OCI-LY7 (cell line): ENCODE results near the gene MYOF. TPM values are rescaled to one million over a fixed set of nuclear protein-coding genes. Genes with fewer than 3 reads are reported as not detected.

ENCODE experiments used
- BruUV-seq: library from RNA; stranded (reverse); fragments of 400-500 nt; replicated peaks from 2 replicates; lab custom pipeline; 2021; lab: Mats Ljungman, UMichigan
- CTCF ChIA-PET: fragments of 300-600 bp; sonication (Branson Sonifier 250); formaldehyde crosslinking; loops from one replicate; lab custom pipeline; 2022; ENCODE audit warnings: antibody characterized with exemption; ENCODE audit not compliant: unreplicated experiment; lab: Charles Lee
- POLR2A ChIA-PET: fragments of 300-600 bp; sonication (Branson Sonifier 250); formaldehyde crosslinking; loops from one replicate; lab custom pipeline; 2022; ENCODE audit warnings: antibody characterized with exemption; lab: Charles Lee
- DNase-seq: peaks from one replicate; pipeline ENCODE4 v3.0.0-alpha.2; 2015; ENCODE audit warnings: low spot score
- H2AFZ ChIP-seq: fragments of 200-600 bp; sonication (generic), shearing (Covaris generic); 2 replicates; pipeline ENCODE4 v1.6.1; 2014; ENCODE audit warnings: mild to moderate bottlenecking, antibody characterized with exemption, low read length, moderate library complexity
- H3K27ac ChIP-seq: fragments of 200-600 bp; sonication (generic); 2 replicates; pipeline ENCODE4 v1.5.1; 2014; ENCODE audit warnings: mixed run types, low read depth, mild to moderate bottlenecking, moderate library complexity, low read length, inconsistent platforms; ENCODE audit not compliant: poor library complexity, severe bottlenecking
- H3K36me3 ChIP-seq: fragments of 200-600 bp; sonication (generic); 2 replicates; pipeline ENCODE4 v1.6.1; 2014; ENCODE audit warnings: mild to moderate bottlenecking, antibody characterized with exemption, low read length, moderate library complexity, mixed read lengths; ENCODE audit not compliant: insufficient read depth
- H3K4me1 ChIP-seq: fragments of 200-600 bp; sonication (generic); 2 replicates; pipeline ENCODE4 v1.5.1; 2014; ENCODE audit warnings: mild to moderate bottlenecking, low read length; ENCODE audit not compliant: insufficient read depth, poor library complexity, severe bottlenecking
- H3K4me2 ChIP-seq: fragments of 200-600 bp; sonication (generic); 2 replicates; pipeline ENCODE4 v1.6.1; 2014; ENCODE audit warnings: mild to moderate bottlenecking, low read length
- H3K4me3 ChIP-seq: fragments of 200-600 bp; sonication (generic); 2 replicates; pipeline ENCODE4 v1.5.1; 2014; ENCODE audit warnings: mild to moderate bottlenecking, low read depth, low read length; ENCODE audit not compliant: poor library complexity, severe bottlenecking
- H3K79me2 ChIP-seq: fragments of 200-600 bp; sonication (generic); 2 replicates; pipeline ENCODE4 v1.6.1; 2016; ENCODE audit warnings: low read depth, mild to moderate bottlenecking, low read length, moderate library complexity, mixed read lengths; ENCODE audit not compliant: insufficient read depth
- H3K9me2 ChIP-seq: fragments of 200-600 bp; sonication (generic); 2 replicates; pipeline ENCODE4 v1.6.1; 2016; ENCODE audit warnings: mild to moderate bottlenecking, low read length, mixed read lengths; ENCODE audit not compliant: insufficient read depth
- H3K9me3 ChIP-seq: fragments of 200-600 bp; sonication (generic); 2 replicates; pipeline ENCODE4 v1.6.1; 2014; ENCODE audit warnings: mild to moderate bottlenecking, mixed run types, low read length, mixed read lengths
- H4K20me1 ChIP-seq: fragments of 200-600 bp; sonication (generic); 2 replicates; pipeline ENCODE4 v1.6.1; 2014; ENCODE audit warnings: mild to moderate bottlenecking, antibody characterized with exemption, low read length, moderate library complexity, mixed read lengths; ENCODE audit not compliant: insufficient read depth
- CTCF ChIP-seq: fragments of 200-600 bp; sonication (generic); conservative IDR thresholded peaks from 2 replicates; pipeline ENCODE4 v1.5.1; 2014; ENCODE audit warnings: mild to moderate bottlenecking, antibody characterized with exemption, low read length, moderate library complexity, mixed read lengths
- EZH2phosphoT487 ChIP-seq: fragments of 200-600 bp; sonication (generic); IDR thresholded peaks from 2 replicates; pipeline ENCODE4 v1.6.1; 2018; ENCODE audit warnings: low read depth, borderline replicate concordance, mild to moderate bottlenecking, mixed run types, antibody characterized with exemption, low read length, moderate library complexity, mixed read lengths
- intact Hi-C: fragments of 100-400 bp; cut with micrococcal nuclease; formaldehyde crosslinking; loops from one replicate; pipeline ENCODE4 v1.10.0; 2022; ENCODE audit not compliant: unreplicated experiment
- total RNA-seq, 2 experiments: library from RNA; depleted of rRNA in 1 of 2; stranded (reverse); fragments of >200 nt in 1 of 2; shearing (Covaris generic) in 1 of 2; gene quantifications; 2 replicates each; pipeline ENCODE4 v1.2.3, GENCODE V29; 2014 to 2022

Gene MYOF
- total RNA-seq, 2 experiments from 2014 or later: 0.42 TPM; not detected in 1

- H3K4me1 ChIP-seq: peaks cover 41% of the 10 kb centered on the region
- intact Hi-C loops: loop anchor here (5.0 kb wide), 2 partner anchors 127 to 187 kb away; no protein-coding TSS in a partner anchor
- BruUV-seq: TSS peak; percentile 84
- ChIA-PET POLR2A (interaction anchor here (0.6 to 1.7 kb wide), 7 partner anchors 9 to 856 kb away, joined by 3 to 7 read pairs (median 4); partner anchors contain the start of gene MYOF), CTCF (interaction anchor here (0.9 kb wide), 1 partner anchor 13 kb away, joined by 4 read pairs; no protein-coding TSS in a partner anchor)
- DNase-seq: peak; percentile 19
- peak overlapping the region; percentile 90 for H2AFZ ChIP-seq
- H3K9me2 ChIP-seq: no peaks in the 10 kb centered on the region
- peak overlapping the region; percentile 54 for H3K27ac ChIP-seq
- H3K79me2 ChIP-seq: peaks cover 42% of the 10 kb centered on the region
- H3K4me2 ChIP-seq: peak overlapping the region; percentile 85
- no peaks in the 10 kb centered on the region for H3K9me3 ChIP-seq
- peak overlapping the region; percentile 97 for H3K4me3 ChIP-seq
- H3K36me3 ChIP-seq: peaks cover 26% of the 10 kb centered on the region
- no peak for TF ChIP-seq CTCF
- no peak for TF ChIP-seq EZH2phosphoT487
- H4K20me1 ChIP-seq: peaks cover 10% of the 10 kb centered on the region; the same call in 1 of the 2 replicates
Measured at GRCh38 chr10:93495654-93496321, 13.7 kb upstream of the MYOF start.

DNA sequence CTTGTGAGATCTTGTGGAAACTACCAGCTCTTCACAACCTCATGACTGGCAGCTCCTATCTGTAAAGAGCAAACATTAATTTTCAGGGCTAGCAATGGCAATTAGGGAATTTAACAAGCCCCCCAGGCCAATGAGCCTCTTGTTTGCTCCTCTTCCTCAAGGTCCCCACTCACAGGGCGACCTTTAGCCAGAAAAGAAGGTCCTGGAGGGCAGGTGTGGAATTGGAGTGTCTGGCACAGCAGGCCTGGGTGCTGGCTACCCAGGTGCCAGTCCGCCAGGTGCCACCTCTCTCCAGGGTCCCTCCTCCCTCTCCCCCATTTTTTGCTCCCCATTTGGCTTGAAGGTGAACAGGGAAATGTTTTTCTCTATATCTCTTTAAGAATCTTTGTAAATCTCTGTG is 12.4 kb upstream of the MYOF start:
- H3K27ac ChIP-seq: no peak overlapping the region

More for the DNA sequence above, 12.4 kb upstream of the MYOF start:
- Histone ChIP-seq H3K36me3 (peaks cover 13% of the 10 kb centered on the region; the same call in 1 of the 2 replicates), H2AFZ (peak overlapping the region; percentile 90; the same call in 1 of the 2 replicates), H3K4me3 (no peak overlapping the region), H3K9me3 (no peaks in the 10 kb centered on the region), H3K4me2 (no peak overlapping the region; the same call in 1 of the 2 replicates), H4K20me1 (0 out of 2 replicates have a peak, but pooled peaks cover 4% of the 10 kb centered on the region), H3K4me1 (peaks cover 29% of the 10 kb centered on the region), H3K9me2 (no peaks in the 10 kb centered on the region), H3K79me2 (peaks cover 29% of the 10 kb centered on the region)
- intact Hi-C loops: no loop called here
- no TSS peak for BruUV-seq
- no peak for DNase-seq
- CTCF ChIA-PET: no interaction called here
- TF ChIP-seq EZH2phosphoT487: no peak
- no peak for TF ChIP-seq CTCF
- POLR2A ChIA-PET: interaction anchor here (0.6 to 0.7 kb wide), 4 partner anchors 131 to 1043 kb away, joined by 3 read pairs; no protein-coding TSS in a partner anchor
